Neural progenitor cell (in vitro differentiated cells): Measurements from ENCODE around the gene NSUN2.

Experiments
- CTCF ChIP-seq: fragments of 200-600 bp; sonication (generic); IDR thresholded peaks from 2 replicates; pipeline ENCODE4 v1.5.1; 2017; ENCODE audit warnings: antibody characterized with exemption, mild to moderate bottlenecking
- EZH2 ChIP-seq: fragments of 200-600 bp; sonication (generic); IDR thresholded peaks from 2 replicates; pipeline ENCODE4 v1.6.1; 2017; ENCODE audit warnings: antibody characterized with exemption, mild to moderate bottlenecking, moderate library complexity

GRCh38 chr5:6598351-6598900 is 34.4 kb downstream of the NSUN2 start:
- TF ChIP-seq CTCF = no peak
- TF ChIP-seq EZH2 = no peak
